ENCODE results near the gene DSCAML1.

Gene DSCAML1

DNA sequence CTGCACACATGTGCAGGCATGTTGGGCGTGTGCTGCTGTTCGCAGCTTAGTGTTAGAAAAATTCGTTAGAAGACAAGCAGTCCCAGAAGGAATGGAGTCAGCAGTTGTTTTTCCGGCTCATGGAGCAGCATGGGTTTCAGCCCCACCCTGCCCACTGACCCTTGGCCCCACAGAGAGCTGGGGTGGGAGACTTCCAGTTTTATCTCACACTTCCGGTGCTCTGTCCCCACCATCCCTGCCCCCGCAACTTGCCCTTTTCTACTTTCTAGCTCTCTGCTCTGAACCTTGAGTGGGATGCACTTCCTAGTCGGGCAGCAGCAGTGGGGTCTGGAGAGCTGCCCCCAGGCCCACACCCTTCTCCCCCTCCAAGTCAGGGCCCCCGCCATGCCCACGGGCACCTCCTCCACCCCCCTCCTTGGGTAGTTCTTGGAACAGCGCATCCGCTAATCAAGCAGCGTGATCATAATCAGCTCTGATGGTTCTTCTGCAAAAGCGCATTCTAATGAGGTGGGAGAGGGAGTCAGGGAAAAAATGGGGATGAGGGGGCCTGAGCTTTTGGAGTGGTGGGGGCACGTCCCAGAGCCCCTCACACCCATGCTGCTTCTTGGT is 285.0 kb downstream of the DSCAML1 start:
- DNase-seq, result no peak

DNA sequence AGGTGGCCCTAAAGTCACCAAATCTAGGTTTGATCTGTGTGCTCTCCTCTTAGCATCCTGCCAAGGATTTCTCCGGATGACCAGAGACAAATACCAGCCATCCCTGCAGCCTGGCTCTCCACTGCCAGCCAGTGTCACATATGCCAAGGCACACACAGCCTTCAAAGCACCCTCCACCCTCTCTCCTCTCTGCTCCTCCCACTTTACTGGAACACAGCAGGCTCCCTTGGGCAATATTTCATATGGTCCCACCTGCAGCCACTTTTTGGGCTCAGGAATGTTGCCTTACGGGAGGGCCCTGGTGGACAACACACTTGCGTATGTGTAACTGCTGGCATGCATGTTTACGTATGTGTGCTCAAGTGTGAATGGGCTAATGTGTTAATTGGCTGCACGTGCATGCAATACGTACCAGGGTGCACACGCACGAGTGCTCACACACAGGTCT is 285.5 kb downstream of the DSCAML1 start:
- DNase-seq, result no peak

DNA sequence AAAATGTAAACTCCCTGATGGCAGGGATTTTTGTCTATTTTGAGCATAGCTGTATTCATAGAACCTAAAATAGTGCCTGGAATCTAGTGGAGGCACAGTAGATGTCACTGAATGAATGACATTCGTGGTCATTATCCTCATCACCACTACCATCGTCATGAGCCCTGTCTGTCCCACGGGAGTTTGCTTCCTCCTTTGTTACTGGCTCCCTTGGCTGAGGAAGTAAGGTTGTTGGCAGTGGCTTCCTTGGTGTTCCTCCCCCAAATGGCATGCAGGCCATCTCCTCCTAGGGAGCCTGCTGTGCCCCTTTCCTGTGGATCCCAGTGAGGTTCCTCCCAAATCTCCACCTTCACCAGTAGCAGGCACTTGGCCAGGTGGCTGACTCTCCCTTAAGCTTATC is 286.4 kb downstream of the DSCAML1 start:
- DNase-seq, result peak; percentile 16 to 34 (median 26)

DNA sequence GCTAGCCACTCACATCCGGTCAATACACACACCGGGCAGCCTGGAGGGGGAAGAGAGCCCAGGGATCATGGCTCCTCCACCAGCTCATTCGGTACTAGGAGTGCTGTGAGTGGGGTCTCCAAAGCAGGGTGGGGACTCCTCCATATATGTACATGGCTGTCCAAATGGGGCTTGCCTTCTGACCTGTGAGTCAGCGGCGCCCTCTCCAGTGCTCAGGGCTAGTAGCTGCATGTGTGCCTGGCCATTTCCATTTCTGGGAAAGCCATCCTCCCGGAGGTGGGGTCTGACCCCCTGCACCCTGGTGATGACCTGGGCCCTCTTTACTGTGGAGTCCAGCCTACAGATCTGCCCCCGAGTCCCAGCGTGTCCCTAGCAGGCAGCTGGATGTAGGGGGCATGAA is 287.5 kb downstream of the DSCAML1 start:
- DNase-seq, result no peak

DNA sequence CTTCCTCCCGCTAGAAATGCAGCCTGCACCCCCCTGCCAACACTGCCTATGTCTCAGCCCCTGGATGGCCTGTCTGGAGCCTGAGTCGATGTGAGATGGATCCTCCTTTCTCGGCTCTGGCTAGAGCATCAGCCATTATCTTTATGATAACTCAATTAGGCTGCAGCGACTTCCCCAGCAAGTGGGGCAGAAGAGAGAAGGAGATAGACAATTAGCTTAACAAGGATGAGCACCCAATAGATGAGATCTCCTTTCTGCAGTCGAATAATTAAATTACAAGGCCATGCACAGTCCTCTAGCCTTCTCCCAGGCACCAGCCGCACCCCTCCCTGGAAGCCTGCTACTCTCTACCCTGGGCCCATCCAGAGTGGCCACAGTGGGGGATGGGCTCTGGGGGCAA is 290.0 kb downstream of the DSCAML1 start:
- no peak for DNase-seq

DNA sequence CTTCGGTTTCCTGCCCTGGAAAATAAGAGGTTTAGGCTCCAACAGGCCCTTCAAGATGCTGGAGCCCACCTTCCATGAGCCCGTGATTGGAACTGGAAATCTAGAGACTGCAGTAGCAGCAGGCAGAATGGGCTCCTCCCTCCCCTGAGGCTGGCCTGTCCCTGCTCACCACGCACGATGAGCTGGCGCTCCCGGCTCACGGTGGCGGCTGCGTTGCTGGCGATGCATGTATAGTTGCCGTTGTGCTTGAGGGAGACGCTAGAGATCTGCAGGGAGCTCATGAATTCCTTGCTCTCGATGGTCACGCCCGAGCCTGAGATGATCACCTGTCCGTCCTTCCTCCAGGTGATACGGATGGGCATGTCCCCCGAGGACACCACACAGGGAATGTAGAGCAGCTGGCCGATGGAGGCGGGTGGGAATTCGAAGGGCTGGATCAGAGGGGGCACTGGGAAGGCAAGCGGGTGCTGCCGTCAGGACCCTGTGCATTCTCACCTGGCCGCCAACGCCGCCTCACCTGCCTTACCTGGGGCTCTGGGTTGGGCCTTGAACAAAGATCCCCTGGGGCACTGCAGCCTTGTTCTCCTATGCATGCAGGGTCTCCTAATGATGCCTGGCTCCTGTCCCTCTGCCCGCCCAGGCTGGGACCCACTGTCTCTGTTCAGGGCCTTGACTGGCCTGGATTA is 291.6 kb downstream of the DSCAML1 start:
- no peak for DNase-seq

DNA sequence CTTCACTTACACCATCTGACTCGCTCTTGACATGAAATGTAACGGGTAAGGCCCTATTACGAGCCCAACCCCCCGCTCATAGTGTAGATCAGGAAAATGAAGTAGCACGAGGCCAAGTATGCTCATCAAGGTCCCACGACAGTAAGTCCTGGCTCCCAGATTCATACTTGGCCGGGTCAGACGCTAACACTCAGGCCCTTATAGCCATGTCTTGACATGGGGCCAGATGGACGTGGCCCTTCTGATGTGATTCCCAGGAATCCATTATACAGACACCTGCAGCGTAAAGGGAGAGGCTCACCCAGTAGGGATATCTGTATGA is 294.3 kb downstream of the DSCAML1 start:
- DNase-seq, result no peak

DNA sequence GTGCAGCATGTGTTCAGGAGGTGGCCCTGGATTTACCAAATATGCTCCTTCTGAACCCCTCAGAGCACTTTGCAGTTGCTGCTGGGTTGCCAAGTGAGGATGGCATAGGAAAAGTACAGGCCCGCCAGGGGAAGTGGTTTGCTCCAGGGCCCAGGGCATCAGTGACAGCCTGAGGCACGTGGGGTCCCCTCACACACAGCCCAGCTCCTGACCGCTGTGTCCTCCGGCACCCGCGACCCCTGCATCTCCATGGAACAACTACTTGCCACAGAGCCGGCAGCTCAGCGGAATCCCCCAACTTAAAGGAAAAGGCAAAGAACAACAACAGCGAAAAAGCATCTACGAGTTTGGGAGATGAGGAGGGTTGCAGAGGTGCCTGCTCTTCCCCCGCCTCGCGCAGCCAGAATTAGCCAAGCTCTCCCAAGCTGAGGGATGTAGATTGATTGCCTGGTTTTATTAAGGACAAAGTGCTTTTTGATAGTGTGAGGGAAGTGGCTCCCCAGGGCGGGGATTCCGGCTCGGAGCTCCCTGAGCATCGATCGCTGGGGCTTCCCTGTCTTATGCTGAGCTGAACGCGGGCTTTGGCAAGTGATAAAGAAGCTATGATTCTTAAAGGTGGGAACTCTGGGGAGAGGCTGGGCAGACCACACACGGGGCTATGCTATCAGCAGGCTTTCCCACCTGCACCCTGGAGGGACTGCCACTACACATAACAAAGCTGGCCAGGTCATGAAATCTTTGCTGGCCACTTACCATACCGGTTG is 294.8 kb downstream of the DSCAML1 start:
- DNase-seq, result no peak

DNA sequence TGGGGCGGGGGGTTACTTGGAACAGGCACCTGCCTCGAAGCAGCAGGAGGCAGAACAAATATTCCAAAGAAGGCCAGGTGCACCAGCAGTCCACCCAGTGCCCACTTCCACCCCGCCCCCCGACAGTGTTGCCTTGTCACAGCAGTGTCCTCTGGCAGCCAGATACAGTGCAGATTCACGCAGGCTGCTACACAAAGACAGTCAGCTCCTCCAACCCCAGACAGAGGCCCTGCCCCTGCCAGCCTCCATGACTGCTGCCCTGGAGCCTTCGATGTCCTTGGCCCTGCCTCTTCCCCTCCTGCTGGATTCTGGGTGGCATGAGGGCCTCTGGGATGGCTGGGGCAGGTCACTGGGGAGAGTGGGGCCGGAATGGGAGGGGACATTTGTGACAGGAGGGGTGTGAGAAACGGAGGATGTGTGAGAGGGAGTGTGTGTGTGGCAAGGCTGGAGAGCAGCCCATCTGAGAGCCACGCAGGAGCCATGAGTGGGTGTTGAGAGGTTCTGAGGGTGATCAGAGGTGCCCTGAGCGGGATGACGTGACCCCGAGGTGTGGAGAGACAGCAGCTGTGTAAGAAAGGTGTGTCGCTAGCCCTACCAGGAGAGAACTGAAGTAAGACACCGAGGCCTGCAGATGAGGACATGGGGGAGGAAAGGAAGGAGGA is 295.6 kb downstream of the DSCAML1 start:
- no peak for DNase-seq

DNA sequence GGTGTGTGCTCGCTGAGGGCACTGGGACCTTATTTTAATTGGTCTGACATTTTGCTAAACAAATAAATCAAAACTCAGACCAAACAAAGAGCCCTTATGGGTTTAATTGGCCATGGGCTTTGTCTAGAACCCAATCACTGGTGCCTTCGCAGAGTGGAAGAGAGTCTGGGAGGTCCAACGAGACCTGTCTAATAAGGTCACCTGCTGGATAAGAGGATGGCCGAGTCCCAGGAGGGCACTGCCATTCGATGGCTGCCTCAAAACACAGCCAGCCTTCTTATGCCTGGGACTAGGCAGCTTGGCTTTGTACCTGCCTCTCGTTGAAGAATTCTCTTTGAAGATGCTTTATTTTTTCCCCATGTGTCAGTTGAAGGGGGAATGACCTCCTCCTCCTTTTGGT is 298.2 kb downstream of the DSCAML1 start:
- no peak for DNase-seq

DNA sequence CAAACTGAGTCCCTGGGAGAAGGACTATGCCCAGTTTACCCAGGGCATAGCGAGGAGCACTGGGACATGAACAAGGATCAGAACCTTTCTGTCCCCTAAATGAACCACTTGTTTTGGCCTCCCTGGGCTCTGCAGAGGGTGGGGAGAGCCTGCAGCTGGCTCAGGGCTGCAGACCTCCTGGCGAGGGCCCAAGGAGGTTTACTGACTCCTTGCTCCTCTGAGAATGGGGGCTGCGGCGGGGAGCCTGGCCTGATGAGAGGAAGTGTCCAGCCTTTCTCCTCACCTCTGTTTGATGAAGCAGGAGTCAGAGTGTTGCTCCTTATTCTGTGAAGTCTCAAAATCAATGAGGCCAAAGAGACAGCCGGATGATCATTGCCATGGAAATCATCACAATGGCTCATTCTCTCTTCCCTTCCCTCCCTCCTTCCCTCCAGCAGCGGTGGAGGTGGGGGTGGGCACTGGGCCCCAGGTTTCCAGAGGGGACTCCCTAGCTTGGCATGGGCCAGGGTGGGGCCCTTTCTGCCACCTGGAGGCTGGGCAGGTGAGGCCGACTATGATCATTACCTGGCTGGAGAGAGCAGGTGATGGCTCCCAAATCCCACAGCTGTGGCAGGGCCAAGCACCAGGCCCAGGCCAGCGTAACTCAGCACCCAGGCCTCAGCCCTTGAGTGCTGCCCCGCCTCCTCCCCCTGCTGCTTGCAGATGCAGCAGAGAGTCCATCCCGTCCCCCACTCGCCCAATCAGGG is 299.6 kb downstream of the DSCAML1 start:
- no peak for DNase-seq

DNA sequence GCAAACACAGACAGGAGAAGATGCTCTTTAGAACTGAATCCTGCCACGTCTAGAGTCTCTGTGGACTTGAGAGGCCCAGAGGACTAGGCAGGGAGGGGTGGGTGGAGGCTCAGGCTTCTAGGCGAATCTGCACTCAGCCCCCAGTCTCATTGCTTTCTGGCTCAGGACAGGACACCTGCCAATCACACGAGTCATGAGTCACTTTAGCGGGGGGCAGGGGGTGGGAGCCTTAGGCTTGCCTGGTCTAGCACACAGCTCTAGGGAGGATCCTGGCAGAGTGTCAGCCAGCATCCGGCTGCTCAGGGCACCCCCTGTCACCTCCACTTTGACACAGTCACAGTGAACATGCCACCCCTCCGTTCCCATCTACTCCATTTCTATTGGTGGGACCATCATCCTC is 301.7 kb downstream of the DSCAML1 start:
- DNase-seq, result no peak

DNA sequence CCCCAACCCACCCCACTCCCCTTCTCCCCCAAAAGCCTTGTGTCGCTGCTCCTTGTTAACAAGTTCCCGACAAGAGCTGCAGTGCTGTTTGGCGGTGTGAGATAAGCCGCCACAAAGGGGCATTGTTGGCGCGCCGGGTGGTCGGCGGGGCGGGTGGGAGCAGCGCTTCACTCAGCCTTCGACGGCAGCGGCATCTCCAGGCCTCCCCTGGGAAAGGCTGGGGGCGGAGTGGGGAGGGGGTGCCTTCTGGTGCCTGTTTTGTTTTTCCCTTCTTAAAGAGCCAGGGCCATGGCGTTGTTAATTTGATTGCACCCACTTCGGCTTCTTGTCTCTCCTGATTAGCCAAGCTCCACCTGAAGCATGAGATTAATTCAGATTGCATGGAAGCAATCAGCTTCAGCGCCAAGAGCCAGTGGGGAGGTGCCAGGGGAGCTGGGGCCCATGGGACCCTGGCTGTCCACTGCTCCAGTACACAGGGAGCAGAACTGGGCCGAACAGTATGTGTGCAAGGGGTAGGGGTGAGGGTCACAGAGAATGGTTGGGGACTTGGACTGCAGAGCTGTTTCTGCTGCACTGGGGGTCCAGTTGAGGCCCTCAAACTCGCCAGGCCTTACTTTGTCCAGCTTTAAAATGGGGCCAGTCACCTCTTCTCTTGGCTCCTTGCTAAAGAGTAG is 304.3 kb downstream of the DSCAML1 start:
- no peak for DNase-seq

DNA sequence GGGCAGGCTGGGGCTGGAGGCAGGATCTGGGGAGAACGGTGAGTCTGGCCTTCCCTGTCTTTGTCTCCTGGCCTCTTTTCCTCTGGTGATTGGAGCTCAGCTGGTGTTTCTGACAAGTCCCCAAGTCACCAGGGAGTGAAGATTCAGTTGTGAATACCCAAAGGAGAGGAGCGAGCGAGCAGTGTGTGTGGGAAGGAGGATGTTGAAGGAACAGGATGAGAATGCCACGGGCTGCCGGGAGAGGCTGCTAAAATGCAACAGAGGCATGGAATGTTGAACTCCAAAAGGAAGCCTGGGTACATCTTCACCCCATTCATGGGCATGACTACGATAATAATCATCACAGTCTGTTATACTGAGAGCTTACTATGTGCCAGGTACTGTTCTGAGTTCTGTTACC is 306.1 kb downstream of the DSCAML1 start:
- DNase-seq, result no peak

DNA sequence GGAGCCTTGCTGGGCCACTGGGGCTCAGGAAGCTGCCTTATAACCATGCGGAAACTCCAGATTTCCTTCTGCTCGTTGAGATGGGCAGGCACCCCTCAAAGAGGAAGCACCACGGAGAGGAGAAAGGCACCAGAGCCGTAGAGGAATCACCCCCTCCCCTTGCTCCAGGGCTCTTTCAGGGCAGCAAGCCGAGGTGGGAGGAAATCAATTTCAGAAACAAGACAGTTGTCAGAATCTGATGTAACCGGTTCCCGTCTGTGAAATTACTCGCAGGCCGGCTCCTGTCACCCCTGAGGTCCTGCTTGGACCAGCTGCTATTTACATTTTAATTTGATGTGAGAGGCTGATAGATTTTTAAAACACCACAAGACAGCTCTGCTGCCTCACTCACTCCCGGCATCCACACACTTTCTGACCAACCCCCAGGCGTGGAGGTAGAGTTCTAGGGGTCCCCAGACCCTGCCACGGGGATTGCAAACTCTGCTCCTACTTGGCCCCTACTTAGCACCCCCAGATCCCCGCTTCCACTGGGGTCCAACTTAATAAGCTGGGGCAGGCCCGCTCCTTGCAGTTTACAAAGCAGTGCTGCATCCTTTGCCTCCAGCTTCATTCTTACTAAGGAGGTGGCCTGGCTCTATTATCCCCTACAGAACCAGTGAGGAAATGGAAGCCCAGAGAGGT is 306.9 kb downstream of the DSCAML1 start:
- DNase-seq, result peak; percentile 53 to 60 (median 59)

DNA sequence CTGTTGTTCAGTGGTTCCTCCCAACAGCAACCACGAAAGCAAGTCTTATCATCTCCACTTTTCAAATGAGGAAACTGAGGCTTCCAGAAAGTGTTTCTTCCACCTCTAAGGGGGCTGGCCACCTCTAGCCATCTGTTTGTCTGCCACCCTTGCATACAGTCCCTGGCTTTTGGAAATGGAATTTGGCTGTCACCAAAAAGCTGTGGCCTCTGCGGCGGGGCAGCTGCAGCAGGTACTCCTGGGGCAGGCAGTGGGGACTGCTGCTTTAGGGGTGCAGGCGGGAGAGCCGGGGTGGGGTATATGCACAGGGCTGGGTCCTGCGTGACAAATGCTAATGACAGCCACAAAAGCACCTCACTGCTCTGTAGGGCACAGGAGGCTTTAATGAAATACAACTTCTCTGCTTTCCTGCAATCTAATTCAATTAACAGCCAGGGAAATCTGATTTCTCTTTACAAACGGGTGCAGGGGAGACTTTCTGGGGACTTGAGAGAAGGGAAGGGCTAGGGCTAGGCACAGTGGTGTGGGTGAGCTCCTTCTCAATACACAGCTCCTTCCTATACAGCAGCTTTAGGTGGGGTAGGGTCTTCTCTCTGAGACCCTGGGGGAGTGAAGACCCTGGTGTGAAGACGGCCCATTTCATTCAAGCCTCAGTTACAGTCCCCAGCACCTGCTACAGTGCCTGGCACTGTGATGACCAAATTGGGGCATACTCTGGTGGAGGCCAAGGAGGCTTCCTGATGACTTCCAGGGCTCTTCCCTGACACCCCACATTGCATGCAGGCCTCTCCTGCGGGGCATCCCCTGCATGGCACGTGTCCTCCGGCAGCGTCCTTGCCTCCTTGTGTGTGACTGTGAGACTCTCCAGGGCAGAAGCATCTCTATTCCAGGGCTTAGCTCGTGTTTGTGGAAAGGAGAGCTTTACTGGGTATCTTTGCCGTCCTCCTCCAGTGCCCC is 307.7 kb downstream of the DSCAML1 start:
- DNase-seq, result no peak

DNA sequence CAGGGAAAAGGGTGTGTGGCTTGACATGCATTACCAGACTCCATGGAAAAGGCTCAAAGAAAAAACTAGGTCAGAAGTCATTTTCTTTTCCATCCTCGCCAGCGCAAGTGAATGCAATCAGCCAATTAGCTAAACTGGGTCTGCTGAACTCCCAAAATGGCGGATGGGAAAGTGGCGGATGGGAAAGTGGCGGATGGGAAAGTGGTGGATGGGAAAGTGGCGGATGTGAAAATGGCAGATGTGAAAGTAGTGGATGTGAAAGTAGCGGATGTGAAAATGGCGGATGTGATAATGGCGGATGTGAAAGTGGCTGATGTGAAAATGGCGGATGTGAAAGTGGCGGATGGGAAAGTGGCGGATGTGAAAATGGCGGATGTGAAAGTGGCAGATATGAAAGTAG is 311.0 kb downstream of the DSCAML1 start:
- no peak for DNase-seq

DNA sequence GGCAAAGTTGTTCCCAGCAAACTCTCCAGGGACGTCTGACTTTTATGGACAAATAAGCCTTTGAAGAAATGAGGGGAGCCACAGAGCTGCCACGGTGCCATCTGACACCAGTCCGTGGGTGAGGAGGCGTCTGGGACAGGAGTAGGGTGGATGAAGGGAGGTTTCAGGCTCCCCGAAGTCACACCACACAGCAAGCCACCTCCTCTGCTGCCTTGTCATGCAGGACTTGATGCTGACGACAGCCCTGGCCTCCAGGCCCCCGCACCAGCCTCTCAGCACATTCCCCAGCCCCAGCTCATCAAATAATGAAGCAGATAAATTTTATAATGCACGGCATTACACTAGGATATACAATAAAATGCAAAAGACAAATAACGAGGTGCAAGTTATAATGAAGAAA is 312.9 kb downstream of the DSCAML1 start:
- no peak for DNase-seq

DNA sequence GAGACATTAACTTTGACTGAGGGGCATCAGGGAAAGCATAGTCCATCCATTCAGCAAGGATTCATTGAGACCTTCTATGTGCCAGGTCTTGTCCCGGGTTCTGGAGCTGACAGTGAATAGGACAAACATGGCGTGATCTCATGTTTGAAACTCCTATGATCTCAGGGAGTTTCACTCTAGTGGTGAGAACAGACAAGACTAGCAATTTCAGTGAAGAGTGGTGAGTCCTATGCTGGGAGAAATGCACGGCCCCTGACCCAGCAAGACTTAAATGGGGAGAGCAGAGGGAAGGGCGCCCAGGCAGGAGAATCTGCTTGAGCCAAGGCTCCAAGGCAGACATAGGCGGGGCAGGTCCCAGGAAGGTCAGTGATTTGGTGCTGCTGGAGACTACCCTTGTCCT is 313.6 kb downstream of the DSCAML1 start:
- no peak for DNase-seq

DNA sequence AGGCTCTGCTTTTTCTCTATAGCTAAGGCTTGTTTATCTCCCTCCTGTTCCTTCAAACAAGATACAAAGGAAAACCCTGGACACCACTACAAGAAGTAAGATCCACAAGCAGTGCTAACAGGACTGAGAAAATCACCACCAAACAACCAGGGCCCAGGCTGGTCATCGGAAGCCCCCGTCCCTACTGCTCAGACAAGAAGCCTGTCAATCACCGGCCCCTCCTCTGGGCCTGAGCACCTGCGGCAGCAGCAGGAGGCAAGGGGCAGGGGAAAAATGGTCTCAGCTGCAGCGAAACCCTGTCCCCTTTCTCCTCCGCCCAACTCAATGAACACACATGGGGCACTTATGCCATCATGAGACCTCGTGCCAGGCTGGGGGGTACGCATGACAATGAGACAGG is 314.1 kb downstream of the DSCAML1 start:
- no peak for DNase-seq

DNA sequence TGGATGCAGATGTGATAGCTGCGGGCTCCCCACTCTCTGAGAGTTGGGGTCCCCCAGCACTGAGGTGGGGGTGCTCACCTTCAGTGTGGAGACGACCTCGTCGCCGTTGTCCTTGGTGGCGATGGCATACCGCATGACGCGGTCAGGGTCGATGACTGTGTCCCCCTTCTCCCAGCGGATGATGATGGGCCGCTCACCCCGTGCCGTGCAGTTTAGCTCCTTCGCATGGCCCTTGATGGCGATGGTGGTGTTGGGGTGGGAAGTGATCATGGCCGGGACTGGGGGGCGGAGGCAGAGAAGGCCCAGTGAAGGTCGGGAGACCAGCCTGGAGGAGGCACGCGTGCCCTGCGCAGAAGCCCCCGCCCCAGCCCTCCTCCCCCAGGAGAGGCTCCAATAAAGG is 315.1 kb downstream of the DSCAML1 start:
- no peak for DNase-seq

Data from suppressor macrophage treated with lipopolysaccharide for 1 hour (primary cell).